ENCODE results near the gene PRDM11.

PRDM11 gene

DNA sequence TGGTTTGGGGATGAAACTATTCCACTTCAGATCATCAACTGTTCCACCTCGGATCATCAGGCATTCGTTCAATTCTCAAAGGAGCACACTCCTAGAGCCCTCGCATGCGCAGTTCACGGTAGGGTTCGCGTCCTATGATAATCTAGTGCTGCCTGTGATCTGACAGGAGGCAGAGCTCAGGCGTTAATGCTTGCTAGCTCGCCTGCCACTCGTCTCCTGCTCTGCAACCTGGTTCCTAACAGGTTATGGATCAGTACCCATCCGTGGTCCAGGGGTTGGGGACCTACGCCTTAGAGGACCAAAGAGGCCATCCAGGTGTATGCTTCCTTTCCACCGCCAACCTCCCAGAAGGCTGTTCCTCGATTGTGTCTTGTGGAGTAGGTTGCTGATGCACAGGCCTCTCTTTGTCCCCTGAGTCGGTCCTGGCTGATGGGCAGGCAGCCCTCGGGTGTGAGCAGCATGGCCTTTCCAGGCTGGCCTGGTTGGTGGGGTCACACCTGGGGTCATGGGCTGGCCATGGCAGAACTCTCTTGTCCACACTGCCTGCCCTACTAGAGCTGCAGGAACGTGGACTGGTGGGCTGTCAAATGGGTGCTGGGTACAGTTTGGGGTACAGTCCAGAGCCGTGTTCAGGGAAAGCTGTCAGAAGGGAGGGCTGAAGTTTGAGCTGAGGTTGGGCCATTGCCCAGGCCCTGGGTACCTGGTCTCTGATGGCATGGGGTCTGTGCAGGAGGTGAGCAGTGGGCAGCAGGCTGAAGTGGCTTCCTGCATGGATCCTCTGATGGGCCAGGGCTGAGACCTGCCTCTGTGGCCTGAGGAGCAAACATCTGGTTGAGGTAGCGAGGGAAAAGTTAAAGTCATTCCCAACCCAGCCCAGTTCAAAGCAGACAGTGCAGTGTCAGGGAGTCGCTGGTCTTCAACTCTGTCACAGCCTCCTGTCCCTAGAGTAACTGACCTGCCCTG is 11.1 kb downstream of the PRDM11 start:
- DNase-seq (ENCODE audit: low read depth in 1 of 2, low spot score in 1 of 2): no peak

- DNase-seq (ENCODE audit: low read depth in 1 of 2, low spot score in 1 of 2): no peak
These were observed 11.8 kb downstream of the PRDM11 start for GRCh38 chr11:45158210-45158731.

GRCh38 chr11:45158891-45159605 is 12.6 kb downstream of the PRDM11 start:
- DNase-seq (ENCODE audit: low read depth in 1 of 2, low spot score in 1 of 2): no peak

GRCh38 chr11:45159781-45160365 is 13.4 kb downstream of the PRDM11 start:
- DNase-seq (ENCODE audit: low read depth in 1 of 2, low spot score in 1 of 2): no peak

- no peak for DNase-seq (ENCODE audit: low read depth in 1 of 2, low spot score in 1 of 2)
These were observed 15.0 kb downstream of the PRDM11 start for GRCh38 chr11:45161252-45162063.

DNA sequence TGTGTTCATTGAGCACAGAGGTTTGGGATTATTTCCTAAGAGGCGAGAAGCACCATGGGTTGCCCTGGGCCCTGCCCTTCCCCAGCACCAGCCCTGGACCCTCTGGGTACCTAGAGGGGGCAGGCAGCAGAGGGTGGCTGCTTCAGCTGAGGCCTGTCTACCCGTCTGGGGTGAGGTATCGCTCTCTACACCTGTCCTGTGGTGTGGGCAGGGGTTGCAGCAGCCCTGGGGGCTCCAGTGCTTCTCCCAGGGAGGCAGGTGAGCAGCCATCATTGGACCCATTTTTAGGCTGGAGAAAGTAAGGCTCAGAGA is 15.6 kb downstream of the PRDM11 start:
- DNase-seq (ENCODE audit: low read depth in 1 of 2, low spot score in 1 of 2): no peak

DNA sequence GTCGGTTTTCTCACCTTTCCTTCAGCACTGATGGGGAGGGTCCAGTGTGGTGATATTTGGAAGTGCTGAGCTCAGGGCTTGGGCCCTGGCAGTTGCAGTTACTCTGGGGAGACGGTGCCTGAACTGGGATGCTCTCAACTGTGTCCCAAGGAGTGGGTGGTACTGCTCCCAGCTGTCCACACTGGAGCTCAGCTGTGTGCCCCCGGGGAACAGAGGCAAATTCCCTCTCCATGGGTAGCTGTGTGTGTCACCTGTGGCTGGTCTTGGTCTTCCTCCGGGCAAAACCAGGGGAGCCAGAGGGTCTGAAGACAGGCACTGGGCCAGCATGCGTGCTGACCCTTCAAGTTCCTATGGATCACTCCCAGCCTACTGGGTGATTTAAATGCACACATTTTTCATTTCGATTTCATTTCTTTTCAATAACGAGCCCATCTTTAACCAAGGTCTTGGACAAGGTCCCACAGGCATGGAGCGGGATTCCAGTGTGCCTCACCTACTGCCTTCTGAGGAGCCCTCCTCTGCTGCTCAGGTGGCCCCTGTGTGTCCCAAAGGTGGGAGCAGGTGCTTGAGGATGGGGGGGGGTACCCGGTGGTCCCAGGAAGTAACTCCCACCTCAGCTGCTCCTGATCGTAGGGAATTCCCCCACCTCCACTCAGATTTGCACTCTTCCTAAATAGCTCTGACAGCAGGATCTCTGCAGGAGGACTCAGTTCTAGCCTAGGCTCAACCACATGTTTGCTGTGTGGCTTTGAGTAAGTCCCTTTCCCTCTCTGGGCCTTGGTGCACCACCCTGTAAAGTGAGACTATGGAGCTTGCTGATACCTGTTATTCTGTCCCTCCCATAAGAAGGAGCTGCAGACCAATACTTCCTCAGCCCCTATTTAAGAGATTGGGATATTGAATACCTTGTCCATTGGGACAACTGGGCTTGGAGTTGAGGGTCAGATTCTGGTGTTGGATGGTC is 16.8 kb downstream of the PRDM11 start:
- DNase-seq (ENCODE audit: low read depth in 1 of 2, low spot score in 1 of 2): no peak

GRCh38 chr11:45163956-45164575 is 17.6 kb downstream of the PRDM11 start:
- DNase-seq (ENCODE audit: low read depth in 1 of 2, low spot score in 1 of 2): no peak

DNA sequence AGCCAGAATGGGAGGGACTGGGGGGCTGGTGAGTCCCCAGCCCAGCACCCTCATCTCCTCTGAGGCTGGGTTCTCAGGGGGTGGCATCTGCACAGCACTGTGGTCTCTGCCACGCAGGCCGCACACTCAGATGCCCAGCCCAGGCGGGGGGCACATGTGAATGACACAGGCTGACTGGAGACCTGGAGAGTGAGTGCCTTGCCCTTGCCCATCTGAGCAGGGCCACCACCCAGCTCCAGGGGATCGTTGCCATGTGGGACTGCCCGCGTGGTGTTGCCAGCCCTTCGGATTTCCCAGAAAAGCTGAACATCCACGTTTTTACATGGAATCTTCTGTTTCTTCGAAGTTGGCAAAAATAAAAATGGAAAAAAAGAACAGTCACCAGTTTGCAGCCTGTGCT is 18.9 kb downstream of the PRDM11 start:
- DNase-seq (ENCODE audit: low read depth in 1 of 2, low spot score in 1 of 2): no peak

GRCh38 chr11:45165806-45166603 is 19.6 kb downstream of the PRDM11 start:
- DNase-seq (ENCODE audit: low read depth in 1 of 2, low spot score in 1 of 2): no peak

DNA sequence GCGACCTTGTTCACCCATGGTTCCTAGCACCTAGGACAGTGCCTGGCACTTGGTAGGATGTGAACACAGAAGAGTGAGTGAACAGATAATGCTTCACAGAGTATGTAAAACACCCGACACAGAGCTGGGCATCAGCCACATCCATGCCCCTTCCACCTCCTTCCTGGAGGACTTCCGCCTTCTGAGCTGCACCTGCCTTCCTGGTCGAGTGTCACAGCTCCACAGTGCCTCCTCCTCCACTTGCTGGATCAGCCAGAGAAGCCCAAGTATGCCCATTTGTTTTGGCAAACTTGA is 20.1 kb downstream of the PRDM11 start:
- no peak for DNase-seq (ENCODE audit: low read depth in 1 of 2, low spot score in 1 of 2)

GRCh38 chr11:45167283-45167682 is 20.8 kb downstream of the PRDM11 start:
- DNase-seq (ENCODE audit: low read depth in 1 of 2, low spot score in 1 of 2): no peak

DNA sequence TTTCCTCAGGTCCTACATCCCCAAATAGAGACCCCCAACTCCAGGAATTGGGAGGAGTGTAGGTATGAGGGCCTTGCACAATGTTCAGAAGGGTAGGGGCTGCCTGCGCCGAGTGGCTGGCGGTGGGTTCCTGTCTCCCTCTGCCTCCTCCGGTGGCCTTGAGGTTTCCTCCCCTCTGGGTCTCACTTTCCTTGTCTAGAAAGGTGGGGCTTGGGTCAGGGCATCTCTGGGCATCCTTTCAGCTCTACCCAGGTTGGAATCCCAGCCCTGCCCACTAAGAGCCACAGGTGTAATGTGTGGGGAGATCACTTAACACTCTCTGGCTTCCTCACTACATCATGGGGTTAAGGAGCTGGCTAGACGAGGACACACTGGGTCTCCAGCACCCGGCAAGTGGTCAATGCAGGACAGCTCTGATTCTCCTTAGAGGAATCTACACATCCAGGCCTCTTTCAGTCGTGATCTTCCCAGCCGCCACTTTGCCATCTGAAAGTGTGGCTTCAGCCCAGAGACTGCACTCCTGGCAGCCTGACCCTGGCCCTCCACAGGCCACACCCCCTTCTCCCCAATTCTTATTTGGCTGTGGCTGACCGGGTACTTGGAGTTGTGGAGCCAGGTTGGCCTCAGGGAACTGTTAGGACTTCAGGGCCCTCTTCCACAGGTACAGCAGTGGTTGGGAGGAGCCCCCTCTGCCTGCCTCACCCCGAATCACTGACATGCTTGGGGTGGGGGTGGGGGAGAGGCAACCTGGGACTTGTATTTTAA is 22.1 kb downstream of the PRDM11 start:
- DNase-seq (ENCODE audit: low read depth in 1 of 2, low spot score in 1 of 2): no peak

- no peak for DNase-seq (ENCODE audit: low read depth in 1 of 2, low spot score in 1 of 2)
These were observed 23.1 kb downstream of the PRDM11 start for GRCh38 chr11:45169310-45170072.

DNA sequence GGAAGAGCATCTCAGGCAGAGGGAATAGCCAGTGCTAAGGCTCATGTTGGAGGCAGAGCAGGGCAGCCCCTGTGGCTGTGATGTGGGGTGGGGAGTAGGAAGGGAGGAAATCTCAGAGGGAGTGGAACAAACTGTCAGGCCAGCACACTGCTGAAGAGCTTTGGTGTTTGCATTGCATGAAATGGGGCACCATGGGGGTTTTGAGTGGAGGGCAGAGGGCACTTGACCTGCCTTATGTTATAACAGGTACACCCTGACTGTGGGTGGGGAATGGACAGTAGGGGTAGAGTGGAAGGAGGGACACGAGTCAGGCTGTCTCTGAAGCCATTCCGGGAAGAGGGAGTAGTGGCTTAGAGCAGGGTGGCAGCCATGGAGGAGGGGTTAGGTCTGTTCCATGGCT is 24.0 kb downstream of the PRDM11 start:
- no peak for DNase-seq (ENCODE audit: low read depth in 1 of 2, low spot score in 1 of 2)

- no peak for DNase-seq (ENCODE audit: low read depth in 1 of 2, low spot score in 1 of 2)
These were observed 25.1 kb downstream of the PRDM11 start for GRCh38 chr11:45171550-45171949.

GRCh38 chr11:45173064-45173463 is 26.6 kb downstream of the PRDM11 start:
- no peak for DNase-seq (ENCODE audit: low read depth in 1 of 2, low spot score in 1 of 2)

All from activated T-helper 1 cell treated with anti-CD3 and anti-CD28 coated beads, Interleukin-2, amount 50 U/mL, for 16 hours (primary cell).